ENCODE results near the gene GALNT7. TPM values are rescaled to one million over a fixed set of nuclear protein-coding genes. Genes with fewer than 3 reads are reported as not detected.

GALNT7 gene
- polyA plus RNA-seq, 3 donors, result 12.3 to 29.0 (median 19.7) TPM

DNA sequence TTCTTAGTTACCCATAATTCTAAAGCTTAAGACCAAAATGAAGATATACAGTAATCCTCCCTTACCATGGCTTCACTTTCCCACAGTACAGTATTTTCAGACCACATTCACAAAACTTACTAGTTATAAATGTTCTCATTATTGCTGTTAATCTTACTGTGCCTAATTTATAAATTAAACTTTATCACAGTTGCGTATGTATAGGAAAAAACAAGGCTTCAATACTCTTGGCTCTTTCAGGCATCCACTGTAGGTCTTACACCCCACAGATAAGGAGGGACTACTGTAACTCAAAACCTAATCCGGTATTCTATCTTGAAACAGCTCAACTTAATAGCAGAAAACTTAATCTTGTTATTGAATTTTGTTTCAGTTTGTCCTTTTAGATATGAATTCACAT, 162.0 kb downstream of the GALNT7 start:
- Histone ChIP-seq H3K27ac (ENCODE audit: low read depth in 1 of 2, low read length in 2 of 2) (peak overlapping the region in 1 of 2 donors; percentile 21), H3K4me3 (replicated peaks in 1 of 3; ENCODE audit: low read depth in 2 of 3, low read length in 3 of 3) (no peak overlapping the region), H3K4me1 (ENCODE audit: control insufficient read depth in 1 of 2, insufficient read depth in 2 of 2, low read length in 2 of 2) (peaks cover 27 to 37% of the 10 kb centered on the region in 2 donors), H3K36me3 (replicated peaks in 1 of 2; ENCODE audit: control insufficient read depth in 1 of 2, insufficient read depth in 2 of 2, low read length in 2 of 2) (peaks cover 48 to 59% of the 10 kb centered on the region in 2 donors), H3K9ac (ENCODE audit: insufficient read depth, low read length, poor library complexity, severe bottlenecking) (no peak overlapping the region), H3K27me3 (ENCODE audit: control insufficient read depth in 2 of 2, insufficient read depth in 2 of 2, low read length in 2 of 2) (no peaks in the 10 kb centered on the region), H3K79me2 (ENCODE audit: insufficient read depth, low read length) (peaks cover 94% of the 10 kb centered on the region), H4K20me1 (ENCODE audit: insufficient read depth, low read length) (peaks cover 72% of the 10 kb centered on the region), H2AFZ (ENCODE audit: insufficient read depth, low read depth, low read length, poor library complexity, severe bottlenecking) (no peak overlapping the region), H3K4me2 (replicated peaks; ENCODE audit: extremely low read depth, low read length, poor library complexity, severe bottlenecking) (no peak overlapping the region), H3K9me3 (replicated peaks in 1 of 2; ENCODE audit: control insufficient read depth in 1 of 2, insufficient read depth in 1 of 2, low read length in 2 of 2) (no peaks in the 10 kb centered on the region)
- TF ChIP-seq, protein P1, sequence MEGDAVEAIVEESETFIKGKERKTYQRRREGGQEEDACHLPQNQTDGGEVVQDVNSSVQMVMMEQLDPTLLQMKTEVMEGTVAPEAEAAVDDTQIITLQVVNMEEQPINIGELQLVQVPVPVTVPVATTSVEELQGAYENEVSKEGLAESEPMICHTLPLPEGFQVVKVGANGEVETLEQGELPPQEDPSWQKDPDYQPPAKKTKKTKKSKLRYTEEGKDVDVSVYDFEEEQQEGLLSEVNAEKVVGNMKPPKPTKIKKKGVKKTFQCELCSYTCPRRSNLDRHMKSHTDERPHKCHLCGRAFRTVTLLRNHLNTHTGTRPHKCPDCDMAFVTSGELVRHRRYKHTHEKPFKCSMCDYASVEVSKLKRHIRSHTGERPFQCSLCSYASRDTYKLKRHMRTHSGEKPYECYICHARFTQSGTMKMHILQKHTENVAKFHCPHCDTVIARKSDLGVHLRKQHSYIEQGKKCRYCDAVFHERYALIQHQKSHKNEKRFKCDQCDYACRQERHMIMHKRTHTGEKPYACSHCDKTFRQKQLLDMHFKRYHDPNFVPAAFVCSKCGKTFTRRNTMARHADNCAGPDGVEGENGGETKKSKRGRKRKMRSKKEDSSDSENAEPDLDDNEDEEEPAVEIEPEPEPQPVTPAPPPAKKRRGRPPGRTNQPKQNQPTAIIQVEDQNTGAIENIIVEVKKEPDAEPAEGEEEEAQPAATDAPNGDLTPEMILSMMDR (IDR thresholded peaks at IDR 0.05), result no peak
- DNase-seq, result no peak
- Mint-ChIP-seq H3K4me3 (no peak overlapping the region), H3K27me3 (ENCODE audit: low read depth in 3 of 3) (peaks cover 0 to 2% (median 0%) of the 10 kb centered on the region in 3 donors), H3K27ac (peak overlapping the region in 3 of 7 donors; percentile 12 to 30 (median 23)), H3K9me3 (no peaks in the 10 kb centered on the region), H3K4me1 (peaks cover 33% of the 10 kb centered on the region), H3K36me3 (peaks cover 24 to 57% of the 10 kb centered on the region in 2 donors)
- intact Hi-C loops (cut with micrococcal nuclease), result loop anchor here (5.0 to 10.0 kb wide), 2 partner anchors 87 to 164 kb away; no protein-coding TSS in a partner anchor
- WGBS (ENCODE audit: insufficient coverage), result no CpG with 5 or more reads among the region's 2 CpGs

DNA sequence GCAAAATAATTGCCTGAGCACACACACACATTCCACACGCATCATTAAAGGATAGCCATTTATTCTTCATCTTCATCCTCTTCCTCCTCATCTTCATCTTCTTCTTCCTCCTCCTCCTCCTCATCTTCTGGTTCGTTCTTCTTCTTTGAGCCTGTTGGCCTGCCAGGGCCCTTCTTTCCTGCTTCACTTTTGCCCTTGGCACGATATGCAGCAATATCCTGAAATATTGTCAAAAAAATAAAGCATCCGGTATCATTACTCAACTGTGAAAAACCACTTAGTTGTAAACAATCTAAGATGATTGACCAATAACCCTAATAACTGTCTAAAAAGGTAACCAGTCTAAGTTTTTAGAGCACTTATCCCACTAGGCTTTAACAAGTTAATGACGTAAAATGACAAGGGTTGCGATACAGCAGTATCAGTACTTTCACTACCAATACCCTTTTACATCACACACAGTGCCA, 163.4 kb downstream of the GALNT7 start:
- peak overlapping the region; percentile 84 to 95 (median 91) for H3K27ac Mint-ChIP-seq
- TF ChIP-seq, protein P1 (IDR thresholded peaks at IDR 0.05), result no peak
- intact Hi-C loops (cut with micrococcal nuclease), result loop anchor here (5.0 to 10.0 kb wide), 2 partner anchors 85 to 163 kb away; no protein-coding TSS in a partner anchor
- peak overlapping the region; percentile 52 to 100 (median 98) for H3K4me3 ChIP-seq (replicated peaks in 1 of 3; ENCODE audit: low read depth in 2 of 3, low read length in 3 of 3)
- H3K79me2 ChIP-seq (ENCODE audit: insufficient read depth, low read length), result peaks cover 96% of the 10 kb centered on the region
- DNase-seq, result peak; percentile 21 to 65 (median 58)
- no peak overlapping the region for H2AFZ ChIP-seq (ENCODE audit: insufficient read depth, low read depth, low read length, poor library complexity, severe bottlenecking)
- H3K4me3 Mint-ChIP-seq, result peak overlapping the region; percentile 97 to 98
- WGBS (ENCODE audit: insufficient coverage), result 22% methylated on average over 3 of the region's 6 CpGs
- H3K9me3 ChIP-seq (replicated peaks in 1 of 2; ENCODE audit: control insufficient read depth in 1 of 2, insufficient read depth in 1 of 2, low read length in 2 of 2), result no peaks in the 10 kb centered on the region
- H3K4me2 ChIP-seq (replicated peaks; ENCODE audit: extremely low read depth, low read length, poor library complexity, severe bottlenecking), result peak overlapping the region; percentile 96
- H3K36me3 Mint-ChIP-seq, result peaks cover 15 to 45% of the 10 kb centered on the region in 2 donors
- peaks cover 36 to 45% of the 10 kb centered on the region in 2 donors for H3K36me3 ChIP-seq (replicated peaks in 1 of 2; ENCODE audit: control insufficient read depth in 1 of 2, insufficient read depth in 2 of 2, low read length in 2 of 2)
- H3K4me1 Mint-ChIP-seq, result peaks cover 35% of the 10 kb centered on the region
- peaks cover 58% of the 10 kb centered on the region for H4K20me1 ChIP-seq (ENCODE audit: insufficient read depth, low read length)
- H3K27me3 ChIP-seq (ENCODE audit: control insufficient read depth in 2 of 2, insufficient read depth in 2 of 2, low read length in 2 of 2), result no peaks in the 10 kb centered on the region
- peaks cover 0 to 2% (median 0%) of the 10 kb centered on the region in 3 donors for H3K27me3 Mint-ChIP-seq (ENCODE audit: low read depth in 3 of 3)
- no peaks in the 10 kb centered on the region for H3K9me3 Mint-ChIP-seq
- peak overlapping the region; percentile 37 to 94 for H3K27ac ChIP-seq (ENCODE audit: low read depth in 1 of 2, low read length in 2 of 2)
- H3K4me1 ChIP-seq (ENCODE audit: control insufficient read depth in 1 of 2, insufficient read depth in 2 of 2, low read length in 2 of 2), result peaks cover 27 to 46% of the 10 kb centered on the region in 2 donors
- H3K9ac ChIP-seq (ENCODE audit: insufficient read depth, low read length, poor library complexity, severe bottlenecking), result no peak overlapping the region
